ENCODE results near the gene WLS.
A peak's percentile ranks its signal among the peaks of the same experiment; 100 is the strongest.
"Not testable (repeated sequence)": the region's sequence is repeated elsewhere in the genome, so short reads cannot be mapped to it uniquely, and the experiment has no call there.

The WLS gene

GRCh38 chr1:68232289-68233148, at the start of gene WLS:
Gene WLS, minus strand, starts transcription at chr1:68232523. Its CDS starts 224 bp downstream, at chr1:68232299.
- DNase-seq: peak; percentile 12

GRCh38 chr1:68280286-68280685, 48.0 kb upstream of the WLS start:
- no peak for DNase-seq

- DNase-seq: no peak
Observed at GRCh38 chr1:68279846-68280245, 47.5 kb upstream of the WLS start.

- DNase-seq: no peak
Observed at GRCh38 chr1:68278221-68278620, 45.9 kb upstream of the WLS start.

GRCh38 chr1:68276448-68276847, 44.1 kb upstream of the WLS start:
- DNase-seq: no peak

- no peak for DNase-seq
Observed at GRCh38 chr1:68273530-68273929, 41.2 kb upstream of the WLS start.

- DNase-seq: no peak
Observed at GRCh38 chr1:68271596-68271995, 39.3 kb upstream of the WLS start.

- DNase-seq: no peak
Observed at GRCh38 chr1:68270951-68271350, 38.6 kb upstream of the WLS start.

- DNase-seq: no peak
Observed at GRCh38 chr1:68269637-68270430, 37.5 kb upstream of the WLS start.

GRCh38 chr1:68268896-68269483, 36.7 kb upstream of the WLS start:
- DNase-seq: no peak

GRCh38 chr1:68256824-68257223, 24.5 kb upstream of the WLS start:
- DNase-seq: not testable (repeated sequence)

- no peak for DNase-seq
Observed at GRCh38 chr1:68255301-68255700, 23.0 kb upstream of the WLS start.

- DNase-seq: no peak
Observed at GRCh38 chr1:68254667-68255226, 22.4 kb upstream of the WLS start.

- no peak for DNase-seq
Observed at GRCh38 chr1:68237040-68237439, 4.7 kb upstream of the WLS start.

GRCh38 chr1:68234094-68234493, 1.8 kb upstream of the WLS start:
- DNase-seq: no peak

- DNase-seq: no peak
Observed at GRCh38 chr1:68233202-68233601, 879 bp upstream of the WLS start.

- no peak for DNase-seq
Observed at GRCh38 chr1:68231627-68232288, 565 bp downstream of the WLS start.

GRCh38 chr1:68230901-68231626, 1.3 kb downstream of the WLS start:
- DNase-seq: no peak

- DNase-seq: no peak
Observed at GRCh38 chr1:68230484-68230802, 1.9 kb downstream of the WLS start.

- no peak for DNase-seq
Observed at GRCh38 chr1:68229650-68230483, 2.5 kb downstream of the WLS start.

GRCh38 chr1:68228851-68229250, 3.5 kb downstream of the WLS start:
- DNase-seq: no peak

Measured in NCI-H1436 treated with DMSO at 0.1 percent for 48 hours (cell line).